HCEC 1CT (cell line): ENCODE results near the gene LETM1.

Experiments
- DNase-seq: peaks from one replicate; pipeline ENCODE4 v3.0.0-alpha.2; 2017

LETM1 gene

GRCh38 chr4:1823545-1823932, 32.4 kb downstream of the LETM1 start:
- DNase-seq, result no peak

DNA sequence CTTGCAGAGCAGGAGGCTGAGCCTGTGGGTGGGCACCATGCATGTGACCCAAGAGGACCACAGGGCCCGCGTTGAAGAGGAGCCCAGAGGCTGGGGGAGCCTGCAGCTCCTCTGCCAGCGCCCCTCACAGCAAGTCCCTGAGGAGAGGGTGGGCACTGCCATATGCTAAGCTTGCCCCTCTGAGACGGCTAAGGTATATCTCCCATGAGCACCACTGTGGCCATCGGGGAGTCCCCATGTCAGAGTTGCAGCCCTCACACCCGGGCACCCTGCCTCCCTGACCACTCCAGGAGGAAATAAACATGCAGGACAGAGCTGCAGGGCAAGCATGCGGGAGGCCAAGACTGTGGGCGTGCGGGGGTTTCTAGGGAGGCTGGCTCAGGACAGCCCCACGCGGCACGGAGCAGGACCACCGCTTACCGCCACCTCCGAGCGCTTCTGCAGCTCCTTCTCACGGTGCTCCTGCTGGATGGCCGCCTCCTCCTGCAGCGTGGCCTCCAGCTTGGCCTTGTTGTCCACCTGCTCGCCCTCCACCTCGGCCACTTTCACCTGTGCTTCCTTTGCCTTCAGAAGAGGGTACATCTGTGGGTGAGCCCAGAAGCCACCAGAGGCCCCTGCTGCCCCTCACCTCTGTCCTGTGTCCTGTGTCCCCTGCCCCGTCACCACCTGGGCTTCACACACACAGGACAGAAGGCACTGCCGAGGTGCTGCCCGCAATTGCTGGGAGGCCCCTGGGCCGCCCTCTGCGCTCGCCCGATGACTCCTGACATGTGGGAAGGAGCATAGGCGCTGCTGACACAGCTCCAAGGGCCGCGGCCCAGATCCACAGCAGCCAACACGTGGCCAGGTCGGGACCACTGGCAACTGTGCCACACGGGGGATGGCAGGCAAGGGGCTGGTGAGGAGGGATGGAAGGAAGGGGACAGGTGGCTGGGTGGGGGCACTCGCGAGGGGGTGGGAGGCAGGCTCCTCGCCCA, 33.1 kb downstream of the LETM1 start:
- DNase-seq, result no peak

- no peak for DNase-seq
These were observed 34.0 kb downstream of the LETM1 start for GRCh38 chr4:1821679-1822567.

DNA sequence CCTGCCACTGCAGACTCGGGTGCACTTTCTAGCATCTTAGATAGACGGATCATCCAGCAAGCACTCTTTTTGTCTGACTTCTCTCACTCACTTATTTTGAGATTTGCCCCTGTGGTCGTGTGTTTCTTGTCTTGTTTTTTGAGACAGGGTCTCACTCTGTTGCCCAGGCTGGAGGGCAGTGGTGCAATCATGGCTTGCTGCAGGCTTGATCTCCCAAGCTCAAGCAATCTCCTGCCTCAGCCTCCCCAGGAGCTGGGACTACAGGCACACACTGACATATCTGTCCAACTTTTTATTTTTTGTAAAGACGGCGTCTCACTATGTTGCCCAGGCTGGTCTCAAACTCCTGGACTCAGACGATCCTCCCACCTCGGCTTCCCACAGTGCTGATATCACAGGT, 36.1 kb downstream of the LETM1 start:
- no peak for DNase-seq

- DNase-seq, result no peak
These were observed 36.7 kb downstream of the LETM1 start for GRCh38 chr4:1819284-1819683.

- DNase-seq, result no peak
These were observed 39.7 kb downstream of the LETM1 start for GRCh38 chr4:1815997-1816860.

DNA sequence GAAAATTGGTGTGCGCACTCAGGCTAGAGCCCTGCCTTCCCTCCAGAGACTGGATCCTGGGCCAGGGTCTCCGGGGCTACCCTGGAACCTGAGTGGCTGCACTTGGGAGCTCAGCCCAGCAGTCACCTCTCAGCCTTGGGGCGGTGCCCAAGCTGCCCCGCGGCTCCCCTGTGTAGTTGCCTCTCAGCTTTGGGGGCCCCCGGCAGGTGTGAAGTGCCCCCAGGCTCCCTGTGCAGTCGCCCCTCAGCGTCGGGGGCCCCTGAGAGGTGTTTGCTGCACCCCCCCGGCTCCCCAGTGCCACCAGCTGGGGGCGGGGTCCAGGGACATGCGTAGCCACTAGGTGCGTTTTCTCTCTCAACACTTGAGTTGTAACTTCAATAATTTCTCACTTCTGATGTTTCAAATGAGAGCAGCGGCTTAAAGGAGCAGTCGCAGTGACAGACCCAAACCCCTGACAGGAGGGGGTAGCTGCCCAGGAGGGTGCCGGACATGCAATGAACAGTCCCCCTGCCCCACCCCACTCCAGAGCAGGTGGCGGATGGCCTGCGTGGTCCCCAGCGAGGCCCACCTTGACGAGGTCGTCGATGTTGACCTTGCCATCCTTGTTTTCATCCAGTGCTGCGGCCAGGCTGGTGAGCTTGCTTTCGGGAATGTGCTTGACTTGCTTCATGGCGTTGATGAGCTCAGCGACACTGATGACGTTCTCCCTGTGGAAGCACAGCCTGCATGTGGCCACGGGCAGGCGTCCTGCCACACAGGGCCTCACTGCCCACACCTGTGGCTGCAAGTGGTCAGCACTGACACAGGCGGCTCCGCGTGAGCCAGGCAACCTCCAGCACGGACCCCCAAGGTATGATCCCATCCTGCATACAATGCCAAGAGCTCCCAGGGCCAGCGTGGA, 40.6 kb downstream of the LETM1 start:
- DNase-seq, result no peak

DNA sequence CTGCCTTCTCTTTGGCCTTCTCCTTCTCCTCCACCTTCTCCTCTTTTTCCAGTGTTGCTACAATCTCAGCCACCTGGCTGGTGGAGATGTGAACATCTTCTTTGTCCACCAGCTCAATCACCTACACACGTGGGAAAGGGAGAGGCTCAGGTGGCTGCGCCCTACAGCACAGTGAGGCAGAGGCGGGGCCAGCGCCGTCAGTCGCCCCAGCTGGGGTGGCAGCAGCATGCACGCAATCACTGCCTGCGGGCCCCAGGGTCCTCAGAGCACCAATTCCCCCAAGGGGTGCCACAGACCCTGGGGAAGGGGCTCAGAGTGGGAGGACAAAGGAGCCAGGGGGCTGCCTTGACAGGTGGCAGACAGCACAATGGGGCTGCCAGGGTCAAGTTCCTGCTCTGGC, 41.5 kb downstream of the LETM1 start:
- no peak for DNase-seq

- no peak for DNase-seq
These were observed 42.0 kb downstream of the LETM1 start for GRCh38 chr4:1813915-1814314.

- DNase-seq, result no peak
These were observed 42.7 kb downstream of the LETM1 start for GRCh38 chr4:1813231-1813630.

- no peak for DNase-seq
These were observed 43.2 kb downstream of the LETM1 start for GRCh38 chr4:1812720-1813119.

- no peak for DNase-seq
These were observed 45.2 kb downstream of the LETM1 start for GRCh38 chr4:1810765-1811164.

DNA sequence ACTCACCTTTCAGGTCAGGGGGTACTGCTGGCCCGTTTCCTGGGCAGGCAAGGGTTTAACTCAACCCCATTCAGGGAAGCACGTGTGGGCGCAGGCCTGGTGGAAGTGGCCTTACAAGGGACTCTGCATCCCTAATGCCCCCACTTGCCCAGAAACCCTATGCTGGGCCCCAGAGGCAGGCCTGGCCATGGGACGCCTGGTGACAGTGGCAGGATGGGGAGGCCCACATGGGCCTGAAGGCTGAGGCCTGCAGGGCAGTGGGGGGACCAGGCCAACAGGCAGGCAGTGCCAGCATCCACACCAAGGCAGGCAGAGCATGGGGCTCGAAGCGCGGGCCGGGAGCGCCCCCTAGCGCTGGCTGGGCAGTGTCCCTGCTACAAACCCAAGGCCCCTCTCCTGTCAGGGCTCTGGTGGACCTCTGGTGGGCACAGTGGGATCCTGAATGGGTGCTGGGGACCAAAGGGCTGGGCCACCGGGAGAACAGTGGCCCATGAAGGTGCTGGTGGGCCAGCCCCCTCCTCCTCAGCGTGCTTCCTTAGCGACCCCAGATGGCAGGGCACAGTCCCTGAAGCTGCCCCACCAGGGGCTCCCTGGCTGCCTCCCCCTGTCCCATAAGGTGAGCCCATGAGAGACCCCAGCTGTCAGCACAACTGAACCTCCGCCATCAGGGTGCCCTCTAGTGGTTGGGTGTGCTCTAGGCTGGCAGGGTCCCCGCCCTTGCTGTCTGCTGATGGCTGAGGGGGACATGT, 46.0 kb downstream of the LETM1 start:
- DNase-seq, result no peak

GRCh38 chr4:1808851-1809753, 46.9 kb downstream of the LETM1 start:
- DNase-seq, result no peak

DNA sequence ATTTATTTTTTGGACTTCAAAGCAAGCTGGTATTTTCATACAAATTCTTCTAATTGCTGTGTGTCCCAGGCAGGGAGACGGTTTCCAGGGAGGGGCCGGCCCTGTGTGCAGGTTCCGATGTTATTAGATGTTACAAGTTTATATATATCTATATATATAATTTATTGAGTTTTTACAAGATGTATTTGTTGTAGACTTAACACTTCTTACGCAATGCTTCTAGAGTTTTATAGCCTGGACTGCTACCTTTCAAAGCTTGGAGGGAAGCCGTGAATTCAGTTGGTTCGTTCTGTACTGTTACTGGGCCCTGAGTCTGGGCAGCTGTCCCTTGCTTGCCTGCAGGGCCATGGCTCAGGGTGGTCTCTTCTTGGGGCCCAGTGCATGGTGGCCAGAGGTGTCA, 47.6 kb downstream of the LETM1 start:
- DNase-seq, result no peak

DNA sequence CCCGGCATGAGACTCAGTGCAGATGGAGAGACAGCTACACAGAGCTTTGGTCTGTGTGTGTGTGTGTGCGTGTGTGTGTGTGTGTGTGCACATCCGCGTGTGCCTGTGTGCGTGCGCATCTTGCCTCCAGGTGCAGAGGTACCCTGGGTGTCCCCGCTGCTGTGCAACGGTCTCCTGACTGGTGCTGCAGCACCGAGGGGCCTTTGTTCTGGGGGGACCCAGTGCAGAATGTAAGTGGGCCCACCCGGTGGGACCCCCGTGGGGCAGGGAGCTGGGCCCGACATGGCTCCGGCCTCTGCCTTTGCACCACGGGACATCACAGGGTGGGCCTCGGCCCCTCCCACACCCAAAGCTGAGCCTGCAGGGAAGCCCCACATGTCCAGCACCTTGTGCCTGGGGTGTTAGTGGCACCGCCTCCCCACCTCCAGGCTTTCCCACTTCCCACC, 48.6 kb downstream of the LETM1 start:
- DNase-seq, result no peak

DNA sequence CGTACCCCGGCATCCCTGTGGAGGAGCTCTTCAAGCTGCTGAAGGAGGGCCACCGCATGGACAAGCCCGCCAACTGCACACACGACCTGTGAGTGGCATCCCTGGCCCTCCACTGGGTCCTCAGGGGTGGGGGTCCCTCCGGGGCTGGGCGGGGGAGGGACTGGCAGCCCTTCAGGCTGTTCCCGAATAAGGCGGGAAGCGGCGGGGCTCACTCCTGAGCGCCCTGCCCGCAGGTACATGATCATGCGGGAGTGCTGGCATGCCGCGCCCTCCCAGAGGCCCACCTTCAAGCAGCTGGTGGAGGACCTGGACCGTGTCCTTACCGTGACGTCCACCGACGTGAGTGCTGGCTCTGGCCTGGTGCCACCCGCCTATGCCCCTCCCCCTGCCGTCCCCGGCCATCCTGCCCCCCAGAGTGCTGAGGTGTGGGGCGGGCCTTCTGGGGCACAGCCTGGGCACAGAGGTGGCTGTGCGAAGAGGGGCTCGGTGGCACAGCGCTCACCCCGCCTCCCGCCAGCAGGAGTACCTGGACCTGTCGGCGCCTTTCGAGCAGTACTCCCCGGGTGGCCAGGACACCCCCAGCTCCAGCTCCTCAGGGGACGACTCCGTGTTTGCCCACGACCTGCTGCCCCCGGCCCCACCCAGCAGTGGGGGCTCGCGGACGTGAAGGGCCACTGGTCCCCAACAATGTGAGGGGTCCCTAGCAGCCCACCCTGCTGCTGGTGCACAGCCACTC, 49.2 kb downstream of the LETM1 start:
- DNase-seq, result no peak

GRCh38 chr4:1806223-1806564, 49.8 kb downstream of the LETM1 start:
- DNase-seq, result no peak
